ENCODE results near the gene LPO. TPM values are rescaled to one million over a fixed set of nuclear protein-coding genes. Genes with fewer than 3 reads are reported as not detected.

The LPO gene
- total RNA-seq, 1 donor from 2014 or later, result not detected

DNA sequence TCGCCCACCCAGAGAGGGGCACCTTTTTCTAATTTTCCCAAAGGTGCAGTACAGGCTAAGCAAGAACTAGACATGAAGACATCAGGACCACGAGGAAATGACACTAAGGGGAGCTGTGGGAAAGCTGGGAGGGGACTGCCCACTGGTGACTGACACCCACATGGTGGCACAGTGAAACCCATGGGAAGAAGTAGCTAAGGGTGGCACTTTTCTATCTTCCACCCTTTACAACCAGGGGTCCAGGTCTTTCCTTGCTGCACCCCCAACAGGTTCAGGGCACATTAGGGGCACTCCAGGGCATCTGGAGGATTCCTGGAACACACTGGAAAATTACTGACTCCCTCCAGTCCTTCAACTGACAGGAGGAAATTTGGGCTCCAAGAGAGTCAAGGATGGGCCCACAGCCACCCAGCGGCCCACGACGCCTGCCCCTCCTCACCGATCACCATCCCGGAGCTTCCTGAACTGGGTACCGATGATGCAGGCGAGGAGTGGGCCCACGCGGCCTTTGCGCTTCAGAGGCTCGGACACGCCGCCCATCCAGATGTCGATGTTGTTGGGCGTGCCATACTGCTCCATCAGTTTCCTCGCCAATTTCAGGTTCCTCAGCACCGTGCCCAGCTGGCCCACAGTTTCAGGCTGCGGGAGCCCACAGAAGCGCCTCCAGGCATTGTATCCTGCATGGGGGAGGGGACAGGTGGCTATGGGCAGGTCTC is 33.0 kb downstream of the LPO start:
- Mint-ChIP-seq H3K4me3 (no peak overlapping the region), H3K9me3 (no peaks in the 10 kb centered on the region), H3K27me3 (no peaks in the 10 kb centered on the region), H3K36me3 (ENCODE audit: low read depth) (no peaks in the 10 kb centered on the region), H3K27ac (no peak overlapping the region), H3K4me1 (no peaks in the 10 kb centered on the region)
- intact Hi-C loops (cut with micrococcal nuclease), result no loop called here
- DNase-seq, result peak; percentile 48

DNA sequence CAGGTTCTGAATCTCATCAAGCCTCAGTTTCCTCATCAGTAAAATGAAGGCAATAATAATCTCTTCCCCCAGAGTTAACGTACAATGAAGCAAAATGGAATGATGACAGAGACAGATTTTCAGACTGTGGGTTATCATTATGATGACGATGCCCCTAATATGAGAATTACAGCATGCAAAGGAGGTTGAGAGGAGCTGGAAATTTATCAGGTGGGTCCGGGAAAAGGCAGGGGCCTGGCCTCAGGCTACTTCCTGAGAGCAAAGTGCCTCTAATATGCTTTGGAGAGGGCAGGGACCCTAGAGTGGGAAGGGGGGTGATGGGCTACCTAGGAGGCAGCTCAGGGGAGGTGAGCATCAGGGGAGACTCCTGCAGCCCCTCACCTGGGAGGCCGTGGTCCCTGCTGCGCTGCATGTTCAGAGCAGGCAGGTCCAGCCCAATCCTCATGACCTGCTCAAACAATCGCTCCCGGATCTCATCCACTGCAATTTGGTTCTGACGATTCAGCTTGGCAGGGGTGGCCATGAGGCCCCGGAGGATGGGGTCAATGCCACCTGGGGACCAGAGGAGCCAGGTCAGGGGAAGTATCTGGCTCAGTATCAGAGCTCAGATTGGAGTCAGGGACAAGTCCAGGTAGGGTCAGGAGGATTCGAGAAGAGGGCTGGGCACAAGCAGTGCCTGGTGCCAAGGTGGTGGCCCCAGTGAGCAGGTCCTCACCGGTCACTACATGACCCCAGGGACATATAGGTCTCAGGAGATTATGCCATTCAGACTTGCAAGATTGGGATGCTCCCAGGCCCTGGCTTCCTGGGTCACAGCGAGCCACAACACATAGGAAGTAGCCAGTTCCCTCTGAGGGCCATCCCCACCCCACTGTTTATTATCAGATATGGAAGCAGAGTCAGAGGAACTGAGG is 34.2 kb downstream of the LPO start:
- intact Hi-C loops (cut with micrococcal nuclease), result no loop called here
- Mint-ChIP-seq H3K36me3 (ENCODE audit: low read depth) (no peaks in the 10 kb centered on the region), H3K27ac (no peak overlapping the region), H3K9me3 (no peaks in the 10 kb centered on the region), H3K27me3 (no peaks in the 10 kb centered on the region), H3K4me3 (no peak overlapping the region), H3K4me1 (no peaks in the 10 kb centered on the region)
- DNase-seq, result peak; percentile 49

DNA sequence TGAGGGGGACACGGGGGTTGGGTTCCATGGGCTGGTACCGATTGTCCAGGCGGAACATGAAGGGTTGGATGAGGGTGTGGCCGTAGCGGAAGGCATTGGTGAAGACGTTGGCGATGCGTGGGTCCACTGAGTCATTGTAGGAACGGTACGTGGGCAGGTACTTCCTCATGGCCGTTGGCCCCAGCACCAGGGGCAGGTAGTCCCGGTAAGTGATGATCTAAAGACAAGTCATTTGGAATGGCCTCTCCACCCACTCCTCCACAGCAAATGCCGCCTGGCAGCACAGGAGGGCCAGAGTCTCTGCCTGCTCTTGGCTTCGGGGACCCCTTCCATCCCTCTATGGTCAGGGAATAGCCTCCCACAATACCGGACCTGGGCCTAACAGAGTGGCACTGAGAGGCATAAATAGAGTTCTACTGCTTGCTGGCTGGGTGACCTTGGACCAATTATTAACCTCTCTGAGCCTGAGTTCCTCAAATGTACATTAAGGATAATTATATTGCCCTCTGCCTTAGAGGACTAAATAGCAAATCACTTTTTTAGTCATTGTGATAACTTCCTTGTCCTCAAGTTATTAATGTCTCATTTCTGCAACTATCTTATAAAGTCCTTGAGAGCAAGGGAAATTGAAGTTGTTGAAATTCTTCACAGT is 35.2 kb downstream of the LPO start:
- peaks cover 6% of the 10 kb centered on the region for H3K27me3 Mint-ChIP-seq
- H3K9me3 Mint-ChIP-seq, result no peaks in the 10 kb centered on the region
- H3K4me1 Mint-ChIP-seq, result no peaks in the 10 kb centered on the region
- peak; percentile 49 for DNase-seq
- intact Hi-C loops (cut with micrococcal nuclease), result no loop called here
- no peaks in the 10 kb centered on the region for H3K36me3 Mint-ChIP-seq (ENCODE audit: low read depth)
- H3K27ac Mint-ChIP-seq, result no peak overlapping the region
- H3K4me3 Mint-ChIP-seq, result no peak overlapping the region

GRCh38 chr17:58275417-58275816 is 37.0 kb downstream of the LPO start:
- Mint-ChIP-seq H3K27me3 (peaks cover 14% of the 10 kb centered on the region), H3K27ac (no peak overlapping the region)
- intact Hi-C loops (cut with micrococcal nuclease), result no loop called here

DNA sequence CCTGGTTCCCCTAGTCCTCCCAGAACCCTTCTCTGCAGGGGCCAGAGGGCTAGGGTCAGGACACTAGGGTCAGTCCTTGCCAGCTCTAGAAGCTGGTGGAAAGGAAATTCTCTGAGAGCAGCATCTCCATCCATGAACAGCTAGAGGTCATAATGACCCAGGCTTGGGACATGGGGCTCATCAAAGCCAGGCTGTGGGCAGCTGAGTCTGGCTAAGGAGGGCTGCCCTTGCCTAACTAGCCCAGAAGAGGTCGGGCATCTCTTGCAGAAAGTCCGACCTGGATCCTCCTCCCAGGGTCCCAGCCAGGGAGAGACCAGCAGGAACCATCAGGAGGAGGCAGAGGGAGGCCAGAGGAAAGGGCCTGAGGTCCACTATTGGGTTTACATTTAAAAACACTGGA is 38.0 kb downstream of the LPO start:
- DNase-seq, result no peak
- H3K27ac Mint-ChIP-seq, result no peak overlapping the region
- no peaks in the 10 kb centered on the region for H3K9me3 Mint-ChIP-seq
- intact Hi-C loops (cut with micrococcal nuclease), result no loop called here
- H3K4me1 Mint-ChIP-seq, result no peaks in the 10 kb centered on the region
- H3K4me3 Mint-ChIP-seq, result no peak overlapping the region
- peaks cover 19% of the 10 kb centered on the region for H3K27me3 Mint-ChIP-seq
- no peaks in the 10 kb centered on the region for H3K36me3 Mint-ChIP-seq (ENCODE audit: low read depth)

More at GRCh38 chr17:58275417-58275816, 37.0 kb downstream of the LPO start:
- Mint-ChIP-seq H3K36me3 (ENCODE audit: low read depth) (no peaks in the 10 kb centered on the region), H3K4me3 (no peak overlapping the region), H3K4me1 (no peaks in the 10 kb centered on the region), H3K9me3 (no peaks in the 10 kb centered on the region)
- DNase-seq, result no peak

GRCh38 chr17:58277107-58277801 is 38.9 kb downstream of the LPO start:
- Mint-ChIP-seq H3K27me3 (peaks cover 19% of the 10 kb centered on the region), H3K4me3 (no peak overlapping the region), H3K9me3 (no peaks in the 10 kb centered on the region), H3K36me3 (ENCODE audit: low read depth) (no peaks in the 10 kb centered on the region), H3K27ac (no peak overlapping the region), H3K4me1 (no peaks in the 10 kb centered on the region)
- DNase-seq, result peak; percentile 73
- intact Hi-C loops (cut with micrococcal nuclease), result no loop called here

GRCh38 chr17:58277802-58278595 is 39.6 kb downstream of the LPO start:
- Mint-ChIP-seq H3K27me3 (peaks cover 21% of the 10 kb centered on the region), H3K4me1 (no peaks in the 10 kb centered on the region), H3K36me3 (ENCODE audit: low read depth) (no peaks in the 10 kb centered on the region), H3K9me3 (no peaks in the 10 kb centered on the region), H3K4me3 (no peak overlapping the region), H3K27ac (no peak overlapping the region)
- DNase-seq, result no peak
- intact Hi-C loops (cut with micrococcal nuclease), result no loop called here

DNA sequence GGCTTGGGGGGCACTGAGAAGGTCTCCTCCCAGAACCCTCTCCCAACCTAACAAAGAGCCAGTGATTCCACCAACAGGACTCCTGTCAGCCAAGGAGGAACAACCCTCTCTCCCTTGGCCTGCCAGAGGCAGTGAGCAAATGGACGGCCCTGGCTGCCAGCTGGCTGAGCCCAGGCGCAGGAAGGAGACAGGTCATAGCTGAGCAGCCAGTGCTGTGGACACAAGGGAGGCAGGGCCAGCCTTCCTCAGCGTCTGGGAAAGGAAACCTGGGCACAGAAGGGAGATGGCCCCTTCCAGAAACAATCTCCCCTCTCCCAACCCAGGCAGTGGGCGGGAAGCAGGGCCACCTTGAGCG is 40.3 kb downstream of the LPO start:
- no peak overlapping the region for H3K27ac Mint-ChIP-seq
- DNase-seq, result no peak
- intact Hi-C loops (cut with micrococcal nuclease), result no loop called here
- peaks cover 21% of the 10 kb centered on the region for H3K27me3 Mint-ChIP-seq
- H3K9me3 Mint-ChIP-seq, result no peaks in the 10 kb centered on the region
- H3K4me1 Mint-ChIP-seq, result no peaks in the 10 kb centered on the region
- no peaks in the 10 kb centered on the region for H3K36me3 Mint-ChIP-seq (ENCODE audit: low read depth)
- no peak overlapping the region for H3K4me3 Mint-ChIP-seq

DNA sequence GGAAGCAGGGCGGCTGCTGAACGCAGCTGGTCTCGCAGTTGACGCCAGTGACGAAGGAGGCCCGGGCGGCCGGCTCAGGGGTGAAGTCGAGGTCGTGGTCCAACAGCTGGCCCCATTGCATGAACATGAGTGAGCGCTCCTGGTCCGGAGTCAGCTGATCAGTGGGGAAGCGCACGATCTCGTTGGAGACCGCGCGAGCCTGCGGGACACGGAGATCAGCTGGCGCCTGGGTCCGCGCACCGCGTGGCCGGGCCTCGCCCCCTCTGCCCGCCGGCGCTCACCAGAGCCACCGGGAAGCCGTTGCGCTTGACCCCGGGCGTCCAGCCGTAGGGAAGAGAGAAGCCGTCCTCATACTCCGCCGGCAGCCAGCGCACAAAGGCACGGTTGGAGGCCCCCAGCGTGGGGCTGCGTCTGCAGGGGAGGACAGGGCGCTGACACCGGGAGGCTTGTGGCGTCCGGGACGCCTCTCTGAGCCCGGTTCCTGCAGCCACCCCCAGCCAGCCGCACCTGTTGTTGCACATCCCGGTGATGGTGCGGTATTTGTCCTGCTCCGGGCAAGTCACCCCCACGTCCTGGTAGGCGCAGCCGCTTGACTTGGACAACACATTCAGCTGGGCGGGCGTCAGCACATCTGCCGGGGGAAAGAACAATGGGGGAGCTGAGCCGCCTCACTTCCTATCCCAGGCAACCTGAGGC is 40.8 kb downstream of the LPO start:
- intact Hi-C loops (cut with micrococcal nuclease), result no loop called here
- Mint-ChIP-seq H3K27ac (no peak overlapping the region), H3K36me3 (ENCODE audit: low read depth) (no peaks in the 10 kb centered on the region), H3K9me3 (no peaks in the 10 kb centered on the region), H3K4me1 (no peaks in the 10 kb centered on the region), H3K4me3 (no peak overlapping the region), H3K27me3 (peaks cover 21% of the 10 kb centered on the region)
- DNase-seq, result no peak

DNA sequence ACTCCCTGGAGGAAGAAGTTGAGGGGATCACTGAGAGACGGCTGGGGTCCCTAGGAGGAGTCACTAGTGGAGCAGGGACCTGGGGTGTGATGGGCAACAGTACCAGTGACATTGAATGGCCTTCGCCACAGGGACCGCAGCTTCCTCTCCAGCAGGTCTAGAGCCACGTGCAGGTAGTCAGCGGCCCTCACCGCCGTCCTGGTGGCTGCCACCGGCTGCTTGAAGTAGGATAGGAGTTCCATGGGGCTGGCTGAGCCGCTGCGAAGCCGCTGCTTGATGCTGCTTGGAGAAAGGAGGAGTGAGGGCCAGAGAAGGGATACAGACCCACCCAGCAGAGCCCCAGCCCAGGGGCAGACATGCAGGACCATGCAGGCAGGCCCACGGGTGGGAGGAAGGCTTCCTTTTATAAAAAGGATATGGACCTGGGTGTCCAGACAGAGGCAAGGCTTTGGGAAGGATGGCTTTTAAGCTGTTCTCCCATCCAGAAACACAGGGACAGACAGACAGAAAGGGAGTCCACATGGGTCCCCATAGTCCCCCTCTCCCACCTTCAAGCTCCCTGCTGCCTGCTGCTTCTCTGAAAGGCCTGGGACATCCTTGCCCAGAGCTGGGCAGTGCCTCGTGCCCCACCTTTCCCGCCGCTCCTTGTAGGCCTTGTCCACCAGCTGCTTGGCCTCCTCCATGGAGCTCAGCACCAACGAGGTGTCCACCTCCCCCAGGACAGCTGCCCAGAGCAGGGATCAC is 41.5 kb downstream of the LPO start:
- intact Hi-C loops (cut with micrococcal nuclease), result no loop called here
- no peaks in the 10 kb centered on the region for H3K4me1 Mint-ChIP-seq
- H3K4me3 Mint-ChIP-seq, result no peak overlapping the region
- peak; percentile 56 for DNase-seq
- H3K27ac Mint-ChIP-seq, result no peak overlapping the region
- H3K27me3 Mint-ChIP-seq, result peaks cover 21% of the 10 kb centered on the region
- H3K36me3 Mint-ChIP-seq (ENCODE audit: low read depth), result no peaks in the 10 kb centered on the region
- no peaks in the 10 kb centered on the region for H3K9me3 Mint-ChIP-seq

DNA sequence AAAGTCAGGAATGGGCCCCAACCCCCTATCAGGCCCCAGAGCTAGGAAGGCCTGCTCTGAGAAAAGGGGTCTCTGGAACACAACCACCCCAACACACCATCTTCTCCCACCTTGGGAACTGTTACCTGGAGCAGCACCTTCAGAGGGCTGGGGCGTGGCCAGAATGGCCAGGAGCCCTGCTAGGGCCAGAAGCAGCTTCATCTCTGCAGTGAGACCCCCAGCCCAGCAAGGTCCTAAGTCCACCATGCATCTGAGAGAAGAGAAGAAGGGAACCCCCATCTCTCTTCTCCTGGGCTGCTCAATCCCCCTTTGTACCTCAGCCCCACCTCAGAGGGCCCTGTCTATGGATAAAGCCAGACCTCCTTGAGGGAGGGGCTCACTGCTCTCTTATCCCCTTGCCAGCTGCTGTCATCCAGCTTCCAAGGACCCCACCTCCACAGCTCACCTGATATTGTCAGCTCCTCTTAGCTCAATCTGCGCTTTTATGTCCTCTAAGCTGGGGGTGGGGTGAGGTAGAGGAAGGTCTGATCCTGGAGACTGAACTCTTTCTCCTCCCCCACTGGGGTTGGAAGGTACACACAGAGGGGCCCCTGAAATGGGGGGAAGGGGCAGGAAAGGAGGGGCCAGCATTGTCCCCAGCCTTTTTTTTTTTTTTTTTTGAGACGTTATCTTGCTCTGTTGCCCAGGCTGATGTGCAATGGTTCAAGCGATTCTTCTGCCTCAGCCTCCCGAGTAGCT is 42.3 kb downstream of the LPO start, which contains the start of gene MPO:
Gene MPO, minus strand, starts transcription at position 456 of the 738 bp plus-strand sequence. Its CDS starts 177 bp downstream, at position 279.
- Mint-ChIP-seq H3K27ac (no peak within 1 kb of the TSS), H3K36me3 (ENCODE audit: low read depth) (no peaks in the 10 kb centered on the region), H3K9me3 (no peaks in the 10 kb centered on the region), H3K27me3 (peaks cover 21% of the 10 kb centered on the region), H3K4me1 (no peaks in the 10 kb centered on the region), H3K4me3 (no peak within 1 kb of the TSS)
- intact Hi-C loops (cut with micrococcal nuclease), result no loop called here
- DNase-seq, result no peak
